ENCODE results near the gene PDCD1LG2.

- TF ChIP-seq CTCF (IDR thresholded peaks at IDR 0.05) (no peak), EP300 (IDR thresholded peaks at IDR 0.05) (no peak)
Observed at GRCh38 chr9:5593904-5594303, 83.6 kb downstream of the PDCD1LG2 start.

All from stomach (tissue), 4 donors.